Measurements from ENCODE around the gene HDAC4. TPM values are rescaled to one million over a fixed set of nuclear protein-coding genes. Genes with fewer than 3 reads are reported as not detected.

Gene HDAC4
- total and polyA plus RNA-seq, 2 donors (not counting 1 experiment from before 2014, with no cell fraction given): 13.5 to 46.0 TPM

DNA sequence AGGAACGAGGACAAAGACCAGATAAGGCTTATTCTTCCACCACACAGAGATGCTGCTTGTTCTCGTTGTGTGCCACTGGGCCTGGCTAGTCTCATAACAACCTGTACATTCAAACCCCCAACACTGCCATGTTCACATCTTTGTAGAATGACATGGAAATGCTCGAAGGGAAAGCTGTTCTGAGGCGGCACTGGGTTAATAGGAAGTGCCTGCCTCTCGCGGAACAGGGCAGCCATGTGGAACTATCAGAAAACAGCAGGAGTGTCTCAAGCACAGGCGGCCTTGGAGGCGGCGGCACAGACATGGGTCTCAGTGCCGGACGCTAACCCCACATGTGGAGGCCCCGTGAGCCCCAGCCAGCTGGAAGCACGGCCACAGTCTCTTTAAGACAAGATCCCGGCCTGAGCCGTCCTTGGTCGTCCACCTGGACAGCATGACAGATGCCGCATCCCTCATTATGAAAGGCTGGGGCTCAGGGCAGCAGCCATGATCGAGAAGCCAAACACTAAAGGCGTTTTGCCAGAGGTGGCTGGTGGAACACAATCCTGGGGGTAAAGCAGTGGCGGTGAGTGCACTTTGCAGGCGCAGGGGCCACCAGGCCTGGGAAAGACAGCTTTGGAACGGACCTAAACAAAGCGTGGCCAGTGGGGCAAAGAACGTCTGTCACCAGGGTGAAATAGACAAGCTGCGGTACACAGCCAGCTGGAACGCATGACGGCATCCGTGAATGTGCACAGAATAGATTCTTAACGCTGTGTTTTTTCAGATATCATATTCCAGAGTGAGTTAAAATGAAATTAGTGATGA, 161.0 kb downstream of the HDAC4 start:
- H3K9me3 Mint-ChIP-seq (ENCODE audit: insufficient read depth): no peaks in the 10 kb centered on the region
- no peak for DNase-seq
- no peaks in the 10 kb centered on the region for H3K36me3 ChIP-seq (replicated peaks in 1 of 2; ENCODE audit: control extremely low read depth in 1 of 2, control insufficient read depth in 1 of 2, extremely low read depth in 1 of 2, insufficient read depth in 2 of 2, low read length in 1 of 2)

DNA sequence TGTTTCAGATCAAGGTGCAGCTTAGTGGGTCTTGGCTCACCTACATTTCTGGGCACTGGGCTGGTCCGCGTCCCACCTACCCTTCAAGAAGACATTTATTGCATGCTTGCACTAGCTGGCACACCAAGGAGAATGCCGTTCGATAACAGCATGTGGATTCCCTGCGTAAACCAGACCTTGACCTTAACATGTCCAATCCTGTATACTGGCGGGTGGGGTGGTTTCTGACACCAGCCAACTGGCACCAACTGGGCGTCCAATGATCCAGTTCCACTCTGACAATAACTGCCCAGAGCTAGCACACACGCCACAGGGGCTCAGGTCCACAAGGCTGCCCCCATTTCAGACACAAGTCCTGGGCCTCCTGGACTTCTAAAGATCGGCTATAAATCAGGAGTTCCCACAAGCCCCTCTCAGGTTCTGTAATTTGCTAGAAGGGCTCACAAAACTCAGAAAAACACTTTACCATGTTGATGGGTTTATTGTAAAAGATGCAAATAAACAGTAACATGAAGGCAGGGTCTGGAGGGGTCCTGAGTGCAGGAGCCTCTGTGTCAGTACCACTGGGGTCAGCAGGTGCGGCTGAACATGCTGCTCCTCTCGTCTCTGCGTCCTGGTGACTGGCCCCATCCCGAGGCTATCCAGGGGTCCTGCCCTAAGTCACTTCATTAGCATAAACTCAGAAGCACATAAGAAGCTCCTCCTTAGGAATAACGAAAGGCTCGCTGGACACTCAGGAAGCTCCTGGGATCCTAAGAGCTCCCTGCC, 161.8 kb downstream of the HDAC4 start:
- H3K9ac ChIP-seq (ENCODE audit: low read length): no peak overlapping the region
- H3K4me3 ChIP-seq (ENCODE audit: control extremely low read depth in 1 of 5, extremely low read depth in 1 of 5, insufficient read depth in 1 of 5, low read depth in 2 of 5, low read length in 4 of 5): no peak overlapping the region
- peaks cover 4% of the 10 kb centered on the region for H3K27me3 Mint-ChIP-seq
- H3K27me3 ChIP-seq (replicated peaks in 1 of 4; ENCODE audit: control extremely low read depth in 1 of 4, control insufficient read depth in 3 of 4, insufficient read depth in 4 of 4, low read length in 3 of 4): no peaks in the 10 kb centered on the region
- no peak overlapping the region for H3K4me3 Mint-ChIP-seq
- H2AFZ ChIP-seq (ENCODE audit: insufficient read depth, low read depth, low read length, poor library complexity, severe bottlenecking): no peak overlapping the region
- no peak overlapping the region for H3K27ac Mint-ChIP-seq
- H3K4me1 ChIP-seq (ENCODE audit: control insufficient read depth in 2 of 2, insufficient read depth in 2 of 2, low read length in 2 of 2): peaks cover 8 to 25% of the 10 kb centered on the region in 2 donors
- DNase-seq (no peak), ATAC-seq (ENCODE audit: low read depth) (no peak)
- intact Hi-C loops (cut with micrococcal nuclease): no loop called here
- no peak for TF ChIP-seq EZH2 (IDR thresholded peaks at IDR 0.05; ENCODE audit: borderline replicate concordance, insufficient read depth, low read depth, low read length, poor library complexity, severe bottlenecking)
- TF ChIP-seq, protein P1, sequence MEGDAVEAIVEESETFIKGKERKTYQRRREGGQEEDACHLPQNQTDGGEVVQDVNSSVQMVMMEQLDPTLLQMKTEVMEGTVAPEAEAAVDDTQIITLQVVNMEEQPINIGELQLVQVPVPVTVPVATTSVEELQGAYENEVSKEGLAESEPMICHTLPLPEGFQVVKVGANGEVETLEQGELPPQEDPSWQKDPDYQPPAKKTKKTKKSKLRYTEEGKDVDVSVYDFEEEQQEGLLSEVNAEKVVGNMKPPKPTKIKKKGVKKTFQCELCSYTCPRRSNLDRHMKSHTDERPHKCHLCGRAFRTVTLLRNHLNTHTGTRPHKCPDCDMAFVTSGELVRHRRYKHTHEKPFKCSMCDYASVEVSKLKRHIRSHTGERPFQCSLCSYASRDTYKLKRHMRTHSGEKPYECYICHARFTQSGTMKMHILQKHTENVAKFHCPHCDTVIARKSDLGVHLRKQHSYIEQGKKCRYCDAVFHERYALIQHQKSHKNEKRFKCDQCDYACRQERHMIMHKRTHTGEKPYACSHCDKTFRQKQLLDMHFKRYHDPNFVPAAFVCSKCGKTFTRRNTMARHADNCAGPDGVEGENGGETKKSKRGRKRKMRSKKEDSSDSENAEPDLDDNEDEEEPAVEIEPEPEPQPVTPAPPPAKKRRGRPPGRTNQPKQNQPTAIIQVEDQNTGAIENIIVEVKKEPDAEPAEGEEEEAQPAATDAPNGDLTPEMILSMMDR (IDR thresholded peaks at IDR 0.05): no peak
- H3K36me3 ChIP-seq (replicated peaks in 1 of 2; ENCODE audit: control extremely low read depth in 1 of 2, control insufficient read depth in 1 of 2, extremely low read depth in 1 of 2, insufficient read depth in 2 of 2, low read length in 1 of 2): no peaks in the 10 kb centered on the region
- ChIA-PET CTCF (no interaction called here), POLR2A (no interaction called here)
- no peak overlapping the region for H3K4me2 ChIP-seq (replicated peaks; ENCODE audit: low read depth, low read length, poor library complexity, severe bottlenecking)
- H3K9me3 ChIP-seq (ENCODE audit: control extremely low read depth in 1 of 3, control insufficient read depth in 2 of 3, insufficient read depth in 1 of 3, low read length in 2 of 3): no peaks in the 10 kb centered on the region
- peaks cover 12% of the 10 kb centered on the region for H3K4me1 Mint-ChIP-seq
- 93% methylated on average over 15 of the region's 15 CpGs for WGBS (ENCODE audit: insufficient coverage)
- no peak overlapping the region for H3K27ac ChIP-seq (ENCODE audit: low read length in 2 of 2)
- peaks cover 43% of the 10 kb centered on the region for H4K20me1 ChIP-seq (ENCODE audit: control insufficient read depth, insufficient read depth, low read length, poor library complexity, severe bottlenecking)
- no peaks in the 10 kb centered on the region for H3K9me3 Mint-ChIP-seq (ENCODE audit: insufficient read depth)
- H3K79me2 ChIP-seq (ENCODE audit: control insufficient read depth, insufficient read depth, low read length): peaks cover 27% of the 10 kb centered on the region

More for the DNA sequence above, 161.0 kb downstream of the HDAC4 start:
- Histone ChIP-seq H3K27me3 (replicated peaks in 1 of 4; ENCODE audit: control extremely low read depth in 1 of 4, control insufficient read depth in 3 of 4, insufficient read depth in 4 of 4, low read length in 3 of 4) (no peaks in the 10 kb centered on the region), H2AFZ (ENCODE audit: insufficient read depth, low read depth, low read length, poor library complexity, severe bottlenecking) (no peak overlapping the region), H4K20me1 (ENCODE audit: control insufficient read depth, insufficient read depth, low read length, poor library complexity, severe bottlenecking) (peaks cover 49% of the 10 kb centered on the region), H3K4me2 (replicated peaks; ENCODE audit: low read depth, low read length, poor library complexity, severe bottlenecking) (no peak overlapping the region), H3K9me3 (ENCODE audit: control extremely low read depth in 1 of 3, control insufficient read depth in 2 of 3, insufficient read depth in 1 of 3, low read length in 2 of 3) (no peaks in the 10 kb centered on the region), H3K4me1 (ENCODE audit: control insufficient read depth in 2 of 2, insufficient read depth in 2 of 2, low read length in 2 of 2) (peaks cover 8 to 25% of the 10 kb centered on the region in 2 donors), H3K79me2 (ENCODE audit: control insufficient read depth, insufficient read depth, low read length) (peaks cover 35% of the 10 kb centered on the region), H3K27ac (ENCODE audit: low read length in 2 of 2) (no peak overlapping the region), H3K9ac (ENCODE audit: low read length) (no peak overlapping the region), H3K4me3 (ENCODE audit: control extremely low read depth in 1 of 5, extremely low read depth in 1 of 5, insufficient read depth in 1 of 5, low read depth in 2 of 5, low read length in 4 of 5) (no peak overlapping the region)
- peaks cover 4% of the 10 kb centered on the region for H3K27me3 Mint-ChIP-seq
- ChIA-PET POLR2A (no interaction called here), CTCF (no interaction called here)
- H3K27ac Mint-ChIP-seq: no peak overlapping the region
- H3K4me1 Mint-ChIP-seq: peaks cover 12% of the 10 kb centered on the region
- ATAC-seq (ENCODE audit: low read depth): no peak
- no peak for TF ChIP-seq EZH2 (IDR thresholded peaks at IDR 0.05; ENCODE audit: borderline replicate concordance, insufficient read depth, low read depth, low read length, poor library complexity, severe bottlenecking)
- intact Hi-C loops (cut with micrococcal nuclease): no loop called here
- WGBS (ENCODE audit: insufficient coverage): 92% methylated on average over 29 of the region's 29 CpGs
- H3K4me3 Mint-ChIP-seq: no peak overlapping the region
